ENCODE data around the gene DUOX2.
A peak's percentile ranks its signal among the peaks of the same experiment; 100 is the strongest.
"Not testable (repeated sequence)": the region's sequence is repeated elsewhere in the genome, so short reads cannot be mapped to it uniquely, and the experiment has no call there.

The DUOX2 gene

GRCh38 chr15:45073602-45074001 is 40.4 kb downstream of the DUOX2 start:
- not testable (repeated sequence) for DNase-seq (ENCODE audit: low read depth)

GRCh38 chr15:45069942-45070360 is 44.0 kb downstream of the DUOX2 start:
- DNase-seq (ENCODE audit: low read depth): not testable (repeated sequence)

- DNase-seq (ENCODE audit: low read depth): peak; percentile 9
Measured at GRCh38 chr15:45064386-45064785, 49.6 kb downstream of the DUOX2 start.

- not testable (repeated sequence) for DNase-seq (ENCODE audit: low read depth)
Measured at GRCh38 chr15:45062301-45062700, 51.7 kb downstream of the DUOX2 start.

GRCh38 chr15:45058690-45059675 is 55.0 kb downstream of the DUOX2 start:
- not testable (repeated sequence) for DNase-seq (ENCODE audit: low read depth)

GRCh38 chr15:45052676-45053075 is 61.3 kb downstream of the DUOX2 start:
- not testable (repeated sequence) for DNase-seq (ENCODE audit: low read depth)

- DNase-seq (ENCODE audit: low read depth): no peak
Measured at GRCh38 chr15:45050587-45050986, 63.4 kb downstream of the DUOX2 start.

GRCh38 chr15:45048794-45049631 is 65.0 kb downstream of the DUOX2 start:
- no peak for DNase-seq (ENCODE audit: low read depth)

GRCh38 chr15:45048449-45048793 is 65.6 kb downstream of the DUOX2 start:
- DNase-seq (ENCODE audit: low read depth): not testable (repeated sequence)

GRCh38 chr15:45044270-45044669 is 69.7 kb downstream of the DUOX2 start:
- not testable (repeated sequence) for DNase-seq (ENCODE audit: low read depth)

- DNase-seq (ENCODE audit: low read depth): not testable (repeated sequence)
Measured at GRCh38 chr15:45042859-45043258, 71.1 kb downstream of the DUOX2 start.

Data from ELR (cell line).